ENCODE data around the gene HDAC4.

DNA sequence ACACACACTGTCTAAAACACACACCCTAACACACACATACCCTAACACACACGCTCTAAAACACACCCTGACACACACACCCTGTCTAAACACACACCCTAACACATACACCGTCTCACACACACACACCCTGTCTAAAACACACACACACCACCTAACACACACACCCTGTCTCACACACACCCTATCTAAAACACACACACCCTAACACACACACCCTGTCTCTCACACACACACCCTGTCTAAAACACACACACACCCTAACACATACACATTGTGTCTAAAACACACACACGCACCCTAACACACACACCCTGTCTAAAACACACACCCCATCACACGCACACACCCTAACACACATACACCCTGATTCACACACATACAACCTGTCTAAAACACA lies 54.1 kb downstream of the HDAC4 start:
- TF ChIP-seq HCFC1 (IDR thresholded peaks at IDR 0.05; ENCODE audit: low read length) = no peak
- TF ChIP-seq MTA3 (IDR thresholded peaks at IDR 0.05; ENCODE audit: borderline replicate concordance, low read length) = no peak
- TF ChIP-seq, protein P1, sequence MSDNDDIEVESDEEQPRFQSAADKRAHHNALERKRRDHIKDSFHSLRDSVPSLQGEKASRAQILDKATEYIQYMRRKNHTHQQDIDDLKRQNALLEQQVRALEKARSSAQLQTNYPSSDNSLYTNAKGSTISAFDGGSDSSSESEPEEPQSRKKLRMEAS (IDR thresholded peaks at IDR 0.05; ENCODE audit: low read depth, low read length) = no peak
- no peak for TF ChIP-seq HDGF (IDR thresholded peaks at IDR 0.05)
- TF ChIP-seq TCF12 (IDR thresholded peaks at IDR 0.05; ENCODE audit: low read depth, low read length) = no peak
- TF ChIP-seq SUZ12 (IDR thresholded peaks at IDR 0.05; ENCODE audit: unreplicated experiment) = no peak

All from GM12878 (cell line).